DLD1 (cell line): Measurements from ENCODE around the gene ZNF366.
"Not testable (repeated sequence)": the region's sequence is repeated elsewhere in the genome, so short reads cannot be mapped to it uniquely, and the experiment has no call there.

Source experiments
- in situ Hi-C: cut with HindIII; loops from 2 replicates; pipeline ENCODE4 v1.10.0; 2017; ENCODE audit warnings: low sequenced_read_pairs

The ZNF366 gene

GRCh38 chr5:72412283-72413055 is 94.7 kb downstream of the ZNF366 start:
- in situ Hi-C loops, result no loop called here

GRCh38 chr5:72410688-72411295 is 96.4 kb downstream of the ZNF366 start:
- in situ Hi-C loops, result no loop called here

GRCh38 chr5:72408603-72409002 is 98.6 kb downstream of the ZNF366 start:
- in situ Hi-C loops, result no loop called here

- in situ Hi-C loops, result no loop called here
Observed at GRCh38 chr5:72408127-72408526, 99.1 kb downstream of the ZNF366 start.

- in situ Hi-C loops, result no loop called here
Observed at GRCh38 chr5:72407541-72407940, 99.7 kb downstream of the ZNF366 start.

- in situ Hi-C loops, result no loop called here
Observed at GRCh38 chr5:72407078-72407477, 100.1 kb downstream of the ZNF366 start.

- in situ Hi-C loops, result not testable (repeated sequence)
Observed at GRCh38 chr5:72404771-72405170, 102.4 kb downstream of the ZNF366 start.

- in situ Hi-C loops, result no loop called here
Observed at GRCh38 chr5:72402959-72403628, 104.1 kb downstream of the ZNF366 start.

- in situ Hi-C loops, result no loop called here
Observed at GRCh38 chr5:72402381-72402890, 104.8 kb downstream of the ZNF366 start.

GRCh38 chr5:72400950-72401349 is 106.3 kb downstream of the ZNF366 start:
- in situ Hi-C loops, result no loop called here

- in situ Hi-C loops, result no loop called here
Observed at GRCh38 chr5:72397836-72398235, 109.4 kb downstream of the ZNF366 start.

- in situ Hi-C loops, result no loop called here
Observed at GRCh38 chr5:72394688-72395087, 112.5 kb downstream of the ZNF366 start.

GRCh38 chr5:72393052-72393451 is 114.2 kb downstream of the ZNF366 start:
- in situ Hi-C loops, result no loop called here
